Activated effector memory CD4-positive, alpha-beta T cell treated with Interleukin-2 at 50 U/mL for 16 hours (primary cell): ENCODE measurements around the gene GJC1.

Experiments used
- DNase-seq: peaks from one replicate; pipeline ENCODE4 v3.0.0-alpha.2; 2020

GJC1 gene

DNA sequence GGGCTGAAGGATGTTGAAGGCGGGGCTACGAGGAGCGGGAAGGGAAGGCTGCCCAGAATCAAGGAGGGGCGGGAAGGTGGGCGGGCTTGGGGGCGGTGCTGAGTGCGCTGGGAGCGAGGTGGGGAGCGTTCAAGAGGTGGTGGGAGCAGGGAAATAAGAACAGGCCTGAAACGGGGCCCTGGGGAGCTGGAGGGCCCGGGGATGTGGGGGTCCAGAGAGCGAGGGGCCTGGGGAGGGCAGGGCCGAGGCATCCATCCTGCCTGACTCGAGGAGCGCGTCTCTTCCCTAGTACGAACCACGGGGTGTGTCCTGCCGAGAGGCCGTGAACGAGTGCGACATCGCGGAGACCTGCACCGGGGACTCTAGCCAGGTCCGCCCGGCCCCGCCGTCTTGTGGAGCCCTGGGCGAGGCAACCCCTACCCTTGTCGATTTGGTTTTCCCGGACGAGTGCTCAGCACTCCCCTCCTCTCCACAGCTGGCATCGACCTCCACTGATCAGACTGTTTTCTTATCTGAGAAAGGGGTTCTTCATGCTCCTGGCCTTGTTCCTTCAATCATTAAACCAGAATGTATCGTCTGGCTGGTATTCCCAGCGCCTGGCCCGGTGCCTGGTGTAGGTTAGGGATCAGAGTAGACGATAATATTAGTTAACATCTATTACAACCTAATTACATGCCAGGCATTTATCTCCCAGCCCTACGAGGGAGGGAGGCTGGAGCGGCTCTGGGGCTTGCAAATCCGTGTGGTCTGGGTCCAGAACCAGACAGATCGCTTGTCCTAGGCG is 54.1 kb downstream of the GJC1 start:
- no peak for DNase-seq

DNA sequence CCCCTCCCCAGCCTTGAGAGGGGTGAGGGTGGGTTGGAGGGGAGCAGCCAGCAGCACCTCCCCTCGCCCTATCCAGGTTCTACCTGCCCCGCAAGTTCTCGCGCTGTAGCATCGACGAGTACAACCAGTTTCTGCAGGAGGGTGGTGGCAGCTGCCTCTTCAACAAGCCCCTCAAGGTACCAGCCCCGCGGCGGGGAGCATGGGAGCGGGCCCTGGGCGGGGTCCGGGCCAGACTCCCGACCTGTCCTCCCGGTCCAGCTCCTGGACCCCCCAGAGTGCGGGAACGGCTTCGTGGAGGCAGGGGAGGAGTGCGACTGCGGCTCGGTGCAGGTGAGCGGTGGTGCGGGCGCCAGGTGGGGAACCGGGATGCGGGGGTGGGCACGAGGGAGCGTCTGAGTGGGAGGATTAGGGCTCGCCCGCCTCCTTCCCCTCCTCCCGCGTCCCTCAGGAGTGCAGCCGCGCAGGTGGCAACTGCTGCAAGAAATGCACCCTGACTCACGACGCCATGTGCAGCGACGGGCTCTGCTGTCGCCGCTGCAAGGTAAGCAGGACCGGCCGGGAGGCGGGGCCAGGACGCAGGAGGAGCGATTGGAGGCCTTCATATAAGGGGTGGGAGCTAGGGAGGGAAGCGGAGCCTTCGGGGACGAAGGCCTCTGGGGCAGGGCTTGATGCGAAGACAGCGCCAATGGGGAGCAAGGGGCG is 54.8 kb downstream of the GJC1 start:
- peak; percentile 97 for DNase-seq

DNA sequence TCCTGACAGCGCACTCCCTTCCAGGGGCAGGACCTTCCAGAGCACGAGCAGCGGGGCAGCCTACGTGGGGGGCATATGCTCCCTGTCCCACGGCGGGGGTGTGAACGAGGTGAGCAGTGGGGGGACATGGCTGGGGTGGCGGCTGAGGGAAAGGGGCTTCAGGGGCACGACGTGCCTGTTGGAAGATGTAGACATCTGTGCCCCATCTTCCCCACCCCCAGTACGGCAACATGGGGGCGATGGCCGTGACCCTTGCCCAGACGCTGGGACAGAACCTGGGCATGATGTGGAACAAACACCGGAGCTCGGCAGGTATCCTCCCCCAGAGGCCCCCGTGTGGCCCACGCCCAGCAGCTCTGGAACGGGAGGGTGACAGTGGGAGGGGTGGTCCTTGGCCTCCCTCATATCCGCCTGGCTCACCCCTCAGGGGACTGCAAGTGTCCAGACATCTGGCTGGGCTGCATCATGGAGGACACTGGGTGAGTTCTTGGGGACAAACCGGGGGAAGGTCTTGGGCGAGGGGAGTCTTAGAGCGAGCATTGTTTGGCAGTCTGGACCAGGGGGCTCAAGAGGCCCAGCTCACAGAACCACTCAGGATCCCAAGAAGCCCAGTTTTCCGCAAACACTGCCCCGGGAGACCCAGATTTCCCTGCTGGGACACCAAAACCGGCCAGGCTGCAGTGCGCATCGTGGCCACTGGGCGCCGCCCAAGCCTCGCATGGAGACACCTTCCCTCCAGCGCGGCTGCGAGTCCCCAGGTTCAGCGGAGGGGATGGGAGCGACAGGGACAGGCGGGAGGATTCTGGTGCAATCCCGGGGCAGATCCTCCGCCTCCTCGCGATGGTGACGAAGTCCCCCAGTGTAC is 55.6 kb downstream of the GJC1 start:
- peak; percentile 81 for DNase-seq

DNA sequence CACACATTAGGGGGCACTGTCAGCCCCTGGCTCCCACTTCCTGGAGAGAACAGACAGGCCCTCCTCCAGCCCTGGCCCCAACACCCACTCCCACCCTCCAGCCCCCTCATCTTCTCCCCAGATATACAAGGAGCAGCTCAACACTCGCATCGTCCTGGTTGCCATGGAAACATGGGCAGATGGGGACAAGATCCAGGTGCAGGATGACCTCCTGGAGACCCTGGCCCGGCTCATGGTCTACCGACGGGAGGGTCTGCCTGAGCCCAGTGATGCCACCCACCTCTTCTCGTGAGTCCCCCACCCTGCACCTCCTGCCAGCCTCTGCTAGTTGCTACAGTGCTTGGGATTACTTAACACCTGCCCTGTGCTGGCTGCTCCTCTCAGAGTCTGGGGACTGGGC is 56.9 kb downstream of the GJC1 start:
- DNase-seq = no peak

DNA sequence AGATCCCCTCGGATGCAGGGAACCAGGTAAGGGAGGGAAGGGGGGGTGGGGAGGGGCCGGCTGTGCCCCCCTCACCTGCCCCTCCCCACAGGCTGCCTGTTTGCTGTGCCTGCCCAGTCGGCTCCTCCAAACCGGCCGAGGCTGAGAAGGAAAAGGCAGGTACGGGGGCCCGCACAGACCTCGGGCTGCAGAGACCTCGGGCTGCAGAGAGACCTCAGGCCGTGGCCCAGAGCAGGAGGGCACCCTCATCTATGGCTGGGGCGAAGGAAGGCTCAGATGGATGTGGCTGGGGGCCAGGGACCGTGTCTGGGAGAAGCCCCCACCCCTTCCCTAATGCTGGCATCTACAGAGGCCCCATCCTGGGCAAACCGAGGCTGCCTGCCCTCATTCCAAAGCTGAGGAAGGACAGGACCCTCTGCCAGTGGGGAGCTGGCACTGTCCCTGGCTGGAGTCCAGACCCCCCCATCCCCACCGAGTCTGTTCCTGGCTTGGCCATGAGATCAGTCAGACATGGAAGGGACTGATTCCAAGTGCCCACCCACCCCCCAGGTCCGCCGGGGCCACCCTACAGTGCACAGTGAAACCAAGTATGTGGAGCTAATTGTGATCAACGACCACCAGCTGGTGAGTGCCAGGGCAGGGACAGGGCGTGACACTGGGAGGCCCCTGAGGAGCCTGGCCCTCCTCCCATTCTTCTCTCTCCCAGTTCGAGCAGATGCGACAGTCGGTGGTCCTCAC is 57.6 kb downstream of the GJC1 start:
- DNase-seq = no peak

DNA sequence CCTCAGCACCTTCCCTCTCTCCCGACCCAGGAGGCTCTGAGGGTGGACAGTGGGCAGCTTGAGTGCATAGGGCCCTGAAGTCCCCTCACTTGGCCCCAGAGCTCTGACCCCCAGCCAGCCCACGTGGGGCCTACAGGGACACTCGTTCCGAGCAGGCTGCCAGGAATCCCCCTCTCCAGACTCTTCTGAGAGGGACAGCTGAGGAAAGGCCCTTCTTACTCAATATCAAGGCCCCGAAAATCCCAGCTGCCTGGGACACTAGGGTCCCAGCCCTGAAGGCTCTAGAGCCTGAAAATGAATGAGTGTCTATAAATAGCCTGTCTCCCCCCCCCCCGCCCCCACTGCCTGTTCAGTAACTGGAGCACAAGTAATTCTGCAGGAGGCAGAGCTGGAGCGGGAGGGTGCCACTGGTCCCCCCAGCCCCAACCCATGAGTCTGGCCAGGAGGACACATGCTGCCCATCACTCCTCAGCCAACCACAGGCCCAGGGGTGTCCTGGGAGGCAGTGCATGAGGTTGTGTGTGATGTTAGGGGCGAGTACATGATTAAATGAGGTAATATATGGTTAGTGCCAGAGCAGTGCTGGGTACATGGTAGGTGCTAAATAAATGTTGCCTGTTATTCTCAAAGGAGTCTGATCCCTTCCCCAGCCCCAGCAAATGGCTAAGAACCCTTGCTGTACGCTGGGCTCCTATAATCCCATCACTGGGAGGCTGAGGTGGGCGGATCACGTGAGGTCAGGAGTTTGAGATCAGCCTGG is 59.7 kb downstream of the GJC1 start:
- no peak for DNase-seq

DNA sequence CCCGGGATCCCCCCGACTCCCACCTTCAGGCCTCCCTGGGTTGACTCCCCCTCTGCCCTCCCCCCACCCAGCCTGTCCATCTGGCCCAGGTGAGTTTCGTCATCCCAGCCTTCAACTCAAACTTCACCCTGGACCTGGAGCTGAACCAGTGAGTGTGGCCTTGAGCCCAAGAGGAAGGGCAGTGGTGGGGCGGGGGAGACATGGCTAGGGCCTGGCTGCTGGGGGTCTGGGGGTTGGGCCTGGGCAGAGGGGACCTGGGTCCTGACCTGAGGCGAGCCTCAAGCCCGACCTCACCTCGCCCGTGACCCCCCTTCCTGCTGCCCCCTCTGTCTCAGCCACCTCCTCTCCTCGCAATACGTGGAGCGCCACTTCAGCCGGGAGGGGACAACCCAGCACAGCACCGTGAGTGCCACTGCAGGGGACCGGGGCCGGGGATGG is 60.4 kb downstream of the GJC1 start:
- DNase-seq = no peak

DNA sequence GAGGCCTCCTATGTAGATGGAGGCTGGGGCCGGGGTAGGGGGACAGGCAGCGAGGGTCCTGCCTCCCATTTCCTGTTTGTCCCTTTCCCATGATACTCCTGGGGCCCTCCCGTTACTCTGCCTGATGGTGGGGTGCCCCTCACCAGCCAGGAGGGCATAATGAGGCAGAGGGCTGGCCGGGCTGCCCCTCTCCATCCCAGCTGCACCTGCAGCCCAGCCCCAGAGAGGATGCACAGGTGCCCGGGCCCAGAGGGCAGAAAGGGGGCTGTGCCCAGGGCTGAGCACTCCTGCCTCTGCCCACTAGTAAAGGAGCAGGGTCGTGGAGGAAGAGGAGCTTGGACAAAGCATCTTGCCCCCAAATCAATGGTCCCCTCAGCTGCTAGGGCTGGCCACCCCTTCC is 60.9 kb downstream of the GJC1 start:
- DNase-seq = no peak

DNA sequence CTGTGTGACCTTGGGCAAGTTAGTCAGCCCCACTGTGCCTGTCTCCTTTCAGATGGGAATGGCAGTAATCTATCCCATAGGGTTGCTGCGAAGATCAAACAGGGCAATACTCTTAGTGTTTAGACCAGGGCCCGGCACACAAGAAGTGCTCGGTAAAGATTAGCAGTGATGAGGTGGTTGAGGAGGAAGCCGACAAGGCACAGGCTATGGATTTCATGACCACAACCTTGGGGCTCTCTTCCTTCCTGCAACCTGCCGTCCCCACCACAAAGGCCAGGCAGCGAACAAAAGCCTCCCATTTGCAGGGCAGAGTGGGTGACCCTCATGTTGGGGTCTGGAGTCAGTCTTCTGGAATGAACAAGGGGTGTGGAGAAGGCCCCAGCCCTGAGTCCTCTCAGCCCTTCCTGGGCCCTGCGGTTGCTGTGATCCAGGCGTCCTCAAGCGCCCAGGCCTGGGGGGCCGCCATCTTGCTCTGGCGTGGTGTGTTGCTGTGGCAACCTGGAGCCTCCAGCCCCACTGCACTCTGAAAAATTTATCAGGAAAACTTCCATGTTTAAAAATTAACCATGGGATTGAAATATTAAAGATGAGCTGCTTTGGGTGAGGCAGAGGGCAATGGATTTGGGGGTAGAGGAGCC is 61.5 kb downstream of the GJC1 start:
- DNase-seq = no peak

DNA sequence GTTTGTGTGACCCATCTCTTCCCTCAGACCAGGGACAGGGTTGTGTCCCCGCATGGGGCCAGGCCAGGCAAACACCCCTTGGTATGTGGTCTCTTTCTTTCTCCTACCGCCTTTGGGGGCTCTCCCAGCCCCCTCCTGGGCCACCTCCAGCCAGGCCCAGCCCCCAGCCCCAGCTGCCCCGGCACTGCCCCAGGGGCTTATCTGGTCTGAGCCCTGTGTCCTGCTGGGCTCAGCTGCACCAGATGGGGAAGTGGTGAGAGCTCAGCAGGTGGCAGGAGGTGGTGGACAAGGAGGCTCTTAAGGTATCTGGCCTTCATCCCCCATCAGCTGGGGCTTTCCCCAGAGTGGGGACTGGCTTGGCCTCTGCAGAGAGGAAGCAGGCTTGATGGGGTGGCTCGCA is 62.6 kb downstream of the GJC1 start:
- no peak for DNase-seq

DNA sequence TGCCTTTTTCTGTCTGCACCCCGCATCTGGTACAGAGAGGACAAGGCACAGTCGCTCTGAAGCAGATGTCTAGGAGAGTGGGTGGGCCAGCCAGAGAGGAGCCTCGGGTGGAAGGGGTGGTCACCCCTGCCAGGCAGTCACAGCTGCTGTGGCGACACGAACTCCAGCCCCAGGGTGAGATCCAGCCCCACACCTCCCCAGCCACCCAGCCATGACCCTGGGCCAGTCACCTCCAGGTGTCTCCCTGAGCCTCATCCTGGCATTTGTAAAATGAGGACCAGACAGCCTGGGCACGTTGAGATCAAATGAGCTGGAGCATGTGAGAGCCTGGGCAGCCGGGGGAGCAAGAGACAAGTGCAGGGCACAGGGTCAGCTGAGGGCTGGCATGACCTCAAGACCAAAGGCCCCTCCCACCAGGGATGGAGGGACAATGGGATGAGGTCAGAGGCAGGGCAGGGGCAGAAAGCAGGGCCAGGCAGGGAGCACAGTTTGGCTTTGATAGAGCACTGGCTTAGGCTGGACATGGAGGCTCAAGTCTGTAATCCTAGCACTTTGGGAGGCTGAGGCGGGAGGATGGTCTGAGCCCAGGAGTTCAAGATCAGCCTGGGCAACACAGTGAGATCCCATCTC is 63.6 kb downstream of the GJC1 start:
- no peak for DNase-seq

DNA sequence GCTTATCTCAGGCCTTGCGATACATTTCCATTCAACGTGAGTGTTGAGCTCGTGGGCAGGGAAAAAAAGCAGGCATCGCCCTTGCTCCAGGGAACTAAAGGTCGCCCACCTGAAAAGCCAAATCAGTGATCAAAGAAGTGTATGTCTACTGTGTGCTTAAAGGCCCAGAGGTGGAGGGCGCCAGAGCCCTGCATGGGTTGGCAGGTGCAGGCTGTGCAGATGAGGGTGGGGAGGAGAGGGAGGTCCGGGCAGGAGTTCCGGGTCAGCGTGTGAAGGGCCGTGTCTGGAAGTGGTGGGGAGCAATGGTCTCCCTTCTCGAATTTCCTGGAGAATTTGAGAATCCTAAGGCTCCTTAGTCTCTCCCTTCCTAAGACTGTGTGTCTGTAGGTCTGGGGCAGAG is 64.1 kb downstream of the GJC1 start:
- no peak for DNase-seq

DNA sequence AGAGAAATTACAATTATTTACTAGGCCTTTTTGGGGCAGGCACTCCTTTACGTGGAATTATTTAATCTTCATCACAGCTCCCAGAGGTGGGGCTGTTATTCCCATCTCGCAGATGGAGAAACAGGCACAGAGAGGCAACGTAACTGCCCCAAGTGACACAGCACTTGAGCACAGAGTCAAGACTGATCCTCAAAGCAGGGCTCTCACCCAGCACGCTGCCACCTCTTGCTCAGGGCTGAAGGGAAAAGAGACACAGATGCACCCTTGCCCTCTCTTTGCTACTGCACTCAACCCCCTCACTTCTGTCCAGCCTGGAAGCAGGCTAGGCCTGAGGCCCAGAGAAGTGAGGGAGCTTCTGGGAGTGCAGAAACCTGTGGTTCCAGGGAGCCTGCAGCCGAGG is 66.9 kb downstream of the GJC1 start:
- DNase-seq = no peak

DNA sequence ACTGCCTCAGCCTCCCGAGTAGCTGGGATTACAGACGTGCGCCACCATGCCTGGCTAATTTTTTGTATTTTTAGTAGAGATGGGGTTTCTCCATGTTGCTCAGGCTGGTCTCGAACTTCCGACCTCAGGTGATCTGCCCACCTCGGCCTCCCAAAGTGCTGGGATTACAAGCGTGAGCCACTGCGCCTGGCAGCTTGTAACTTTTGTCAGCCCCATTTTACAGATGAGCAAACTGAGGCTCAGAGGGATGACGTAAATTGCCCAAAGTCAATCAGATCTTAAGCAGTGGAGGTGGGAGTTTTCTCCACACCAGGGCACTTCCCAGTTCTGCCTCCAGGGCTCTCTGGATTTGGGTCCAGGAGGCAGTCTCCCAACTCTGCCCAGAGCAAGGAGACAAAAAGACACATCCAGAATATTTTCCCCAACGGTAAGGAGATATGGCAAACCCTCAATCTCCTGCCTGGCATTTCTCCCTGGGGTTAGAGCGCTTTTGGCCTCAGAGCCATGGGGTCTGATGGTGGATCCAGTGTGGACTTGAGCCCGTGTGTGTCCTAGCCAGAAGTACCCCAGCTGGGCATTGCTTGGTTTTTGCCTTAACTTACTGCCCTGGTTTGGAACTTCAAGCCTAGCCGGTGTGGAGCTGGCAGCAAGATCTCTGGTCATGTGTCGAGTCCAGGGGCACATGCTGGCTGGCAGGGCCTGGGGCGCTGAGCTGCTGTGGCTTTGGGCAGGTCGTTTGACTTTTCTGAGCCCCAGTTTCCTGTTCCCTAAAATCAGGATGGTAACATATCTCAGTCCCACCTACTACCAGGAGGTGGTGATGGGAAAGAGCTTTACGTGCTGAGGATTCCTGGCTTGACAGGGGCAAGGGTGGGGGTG is 67.9 kb downstream of the GJC1 start:
- no peak for DNase-seq

DNA sequence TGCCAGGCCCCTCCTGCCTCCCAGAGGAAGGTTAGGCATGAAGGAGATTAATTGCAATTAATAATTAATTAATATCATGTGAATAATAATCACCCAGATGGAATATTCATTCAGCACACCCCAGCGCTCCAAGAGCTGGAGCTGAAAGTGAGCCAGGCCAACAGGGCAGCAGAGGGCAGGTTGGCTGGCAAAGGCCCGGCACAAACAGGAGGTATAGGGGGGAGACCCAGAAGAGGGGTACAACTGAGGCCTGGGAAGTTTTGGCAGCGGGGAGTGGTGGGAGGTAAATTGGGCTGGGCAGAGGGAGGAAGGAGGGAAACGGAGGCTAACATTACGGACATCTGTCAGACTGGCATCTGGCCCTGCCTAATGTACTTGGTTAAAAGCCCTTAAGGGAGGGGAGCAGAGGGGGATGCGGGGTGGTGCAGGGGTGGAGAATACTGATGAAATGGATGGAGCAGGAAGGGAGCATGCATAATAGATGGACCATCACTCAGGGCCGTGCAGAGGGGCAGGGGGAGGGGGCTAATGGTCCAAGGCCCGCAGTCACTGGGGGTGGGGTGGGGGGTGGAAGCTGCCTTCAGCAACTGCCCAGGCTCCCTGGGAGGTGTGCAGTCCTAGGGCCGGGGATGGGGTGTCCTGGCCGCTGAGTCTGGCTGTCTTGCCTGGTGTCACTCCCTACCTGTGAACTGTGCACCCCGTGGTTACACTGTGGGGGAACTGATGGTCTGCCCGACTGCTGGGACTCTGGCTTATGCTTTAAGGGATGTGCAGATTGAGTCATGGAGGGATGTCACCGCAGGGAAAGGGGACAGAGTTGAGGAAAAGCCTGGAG is 69.4 kb downstream of the GJC1 start:
- DNase-seq = no peak

DNA sequence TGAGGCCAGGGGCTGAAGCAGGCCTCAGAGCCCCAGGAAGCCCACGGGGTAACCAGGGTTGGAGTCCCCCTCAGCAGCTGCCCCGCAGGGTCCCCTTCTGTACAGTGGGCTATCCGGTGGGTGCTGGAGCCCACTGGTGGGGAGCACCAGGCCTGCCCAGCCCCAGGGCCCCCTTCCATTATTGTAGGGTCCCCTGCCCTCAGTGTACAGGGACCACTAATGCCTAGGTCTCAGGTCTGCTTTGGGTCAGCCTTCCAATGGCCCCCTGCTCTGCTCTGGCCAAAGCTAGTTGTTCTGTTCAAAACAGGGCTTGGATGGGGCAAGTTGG is 70.2 kb downstream of the GJC1 start:
- DNase-seq = no peak

DNA sequence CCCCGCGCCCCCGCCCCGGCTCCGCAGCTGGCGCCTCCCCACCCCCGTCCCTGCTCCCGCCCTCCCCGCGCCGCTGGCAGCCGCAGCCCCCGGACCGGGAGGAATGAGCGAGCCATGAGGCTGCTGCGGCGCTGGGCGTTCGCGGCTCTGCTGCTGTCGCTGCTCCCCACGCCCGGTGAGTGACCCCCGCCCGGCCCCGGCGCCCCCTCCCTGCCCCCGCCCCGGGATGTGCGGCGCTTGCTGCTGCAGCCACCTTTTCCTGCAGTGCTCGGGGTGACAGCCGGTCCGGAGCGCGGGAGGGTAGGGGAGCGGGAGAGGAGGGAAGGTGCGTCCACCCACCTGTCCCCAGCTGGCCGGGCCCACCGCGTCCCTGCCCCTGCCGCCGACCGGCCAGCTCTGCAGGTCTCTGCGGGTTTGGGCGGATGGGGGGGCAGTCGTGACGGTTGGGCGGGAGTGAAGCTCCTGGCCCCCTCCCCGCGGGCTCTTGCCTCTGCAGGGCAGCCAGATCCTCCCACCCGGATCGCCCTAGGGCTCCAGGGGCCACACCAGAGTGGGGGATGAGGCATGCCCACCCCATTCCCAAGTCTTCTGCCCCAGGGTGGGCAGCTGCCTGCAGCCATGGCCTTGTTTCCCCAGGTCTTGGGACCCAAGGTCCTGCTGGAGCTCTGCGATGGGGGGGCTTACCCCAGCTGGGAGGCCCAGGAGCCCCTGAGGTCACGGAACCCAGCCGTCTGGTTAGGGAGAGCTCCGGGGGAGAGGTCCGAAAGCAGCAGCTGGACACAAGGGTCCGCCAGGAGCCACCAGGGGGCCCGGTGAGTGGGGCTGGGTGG is 70.8 kb downstream of the GJC1 start:
- no peak for DNase-seq

DNA sequence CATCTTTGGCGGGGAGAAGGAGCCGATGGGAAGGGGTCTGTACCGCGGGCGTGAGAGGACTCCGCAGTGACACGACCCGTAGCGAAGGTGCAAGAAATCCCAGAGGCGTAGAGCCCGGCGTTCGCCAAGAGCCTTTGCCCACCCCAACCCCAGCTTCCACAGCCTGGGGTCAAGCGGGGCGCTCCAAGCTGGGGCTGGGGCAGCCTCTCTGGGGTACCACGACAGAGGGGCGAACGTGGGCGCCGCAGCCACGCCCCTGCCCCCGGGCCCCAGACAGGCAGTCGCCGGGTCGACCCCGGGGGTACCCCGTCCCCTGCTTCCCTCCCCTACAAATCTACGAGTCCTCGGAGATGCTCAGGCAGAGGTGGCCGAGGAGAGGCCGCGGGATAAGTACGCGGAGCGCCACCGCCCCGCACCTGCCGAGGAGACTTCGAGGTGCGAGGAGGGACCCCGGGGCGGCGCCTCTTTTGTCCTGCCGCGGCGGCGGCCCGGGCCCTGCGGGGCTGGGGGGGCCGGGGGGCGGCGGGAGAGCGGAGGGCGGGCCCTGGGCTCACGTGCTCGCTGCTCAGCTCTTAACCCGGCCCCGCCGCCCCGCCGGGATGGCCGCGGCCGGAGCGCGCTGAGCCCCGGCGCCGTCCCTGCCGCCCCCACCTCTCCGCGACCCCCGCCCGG is 71.5 kb downstream of the GJC1 start, which contains the start of gene ADAM11:
ADAM11 (plus strand) TSS at position 575 of the 672 bp plus-strand sequence. CDS start 212 bp downstream, outside the sequence.
- no peak for DNase-seq
